Liver (tissue), 9 donors: ENCODE results near the gene CCDC110. TPM values are rescaled to one million over a fixed set of nuclear protein-coding genes. Genes with fewer than 3 reads are reported as not detected.

Experiments used
- DNase-seq: peaks from one replicate; pipeline ENCODE4 v3.0.0-alpha.2; 2017; ENCODE audit warnings: low spot score
- H3K27ac ChIP-seq, 2 donors: one replicate each; pipeline ENCODE4 v1.7.0; 2013; ENCODE audit warnings: inconsistent platforms in 2 of 2, low read length in 2 of 2, control low read depth in 1 of 2, low read depth in 1 of 2, mild to moderate bottlenecking in 1 of 2
- H3K27me3 ChIP-seq, 4 donors: one replicate each; pipeline versions ENCODE4 v1.6.1 to v1.7.0; 2013; ENCODE audit warnings: low read length in 3 of 4, inconsistent platforms in 1 of 4, mild to moderate bottlenecking in 1 of 4, moderate library complexity in 1 of 4; ENCODE audit not compliant: control insufficient read depth in 4 of 4, insufficient read depth in 4 of 4
- H3K36me3 ChIP-seq, 4 donors: one replicate each; pipeline versions ENCODE4 v1.6.1 to v1.7.0; 2013; ENCODE audit warnings: low read length in 3 of 4, mild to moderate bottlenecking in 3 of 4, low read depth in 1 of 4, moderate library complexity in 1 of 4; ENCODE audit not compliant: control insufficient read depth in 4 of 4, insufficient read depth in 3 of 4
- H3K4me1 ChIP-seq, 4 donors: one replicate each; pipeline versions ENCODE4 v1.6.1 to v1.7.0; 2013; ENCODE audit warnings: low read length in 3 of 4, mild to moderate bottlenecking in 3 of 4, moderate library complexity in 1 of 4; ENCODE audit not compliant: control insufficient read depth in 4 of 4, insufficient read depth in 4 of 4
- H3K4me3 ChIP-seq, 3 donors: one replicate each; pipeline versions ENCODE4 v1.6.1 to v1.7.0; 2013; ENCODE audit warnings: low read length in 3 of 3, control low read depth in 1 of 3, low read depth in 1 of 3, mild to moderate bottlenecking in 1 of 3
- H3K9ac ChIP-seq, 2 donors: one replicate each; pipeline ENCODE4 v1.7.0; 2013; ENCODE audit warnings: low read length in 2 of 2, mild to moderate bottlenecking in 2 of 2, moderate library complexity in 2 of 2, control low read depth in 1 of 2, low read depth in 1 of 2
- H3K9me3 ChIP-seq, 4 donors: one replicate each; pipeline versions ENCODE4 v1.6.1 to v1.7.0; 2013; ENCODE audit warnings: low read length in 3 of 4; ENCODE audit not compliant: control insufficient read depth in 4 of 4
- ATF3 ChIP-seq: IDR thresholded peaks from 2 replicates; pipeline ENCODE4 v1.6.1; 2016; ENCODE audit warnings: antibody characterized with exemption
- CTCF ChIP-seq: fragments of 150-350 bp; IDR thresholded peaks from 2 replicates; pipeline ENCODE4 v1.5.1; 2017; ENCODE audit warnings: improper control_type of control experiment, low read depth, low read length; ENCODE audit not compliant: missing input control
- EGR1 ChIP-seq, 2 donors: IDR thresholded peaks; 2 replicates each; pipeline ENCODE4 v1.6.1; 2016 to 2018; ENCODE audit warnings: antibody characterized with exemption in 2 of 2, low read depth in 2 of 2
- FOXA1 ChIP-seq: IDR thresholded peaks from 2 replicates; pipeline ENCODE4 v1.6.1; 2016; ENCODE audit warnings: antibody characterized with exemption
- FOXA2 ChIP-seq: IDR thresholded peaks from 2 replicates; pipeline ENCODE4 v1.6.1; 2016; ENCODE audit warnings: antibody characterized with exemption
- GABPA ChIP-seq, 2 donors: IDR thresholded peaks in 1 of 2; conservative IDR thresholded peaks in 1 of 2; 2 replicates each; pipeline ENCODE4 v1.6.1; 2016; ENCODE audit warnings: antibody characterized with exemption in 2 of 2, mild to moderate bottlenecking in 1 of 2, moderate library complexity in 1 of 2
- HNF4A ChIP-seq, 2 donors: conservative IDR thresholded peaks; 2 replicates each; pipeline ENCODE4 v1.6.1; 2016; ENCODE audit warnings: antibody characterized with exemption in 2 of 2, mild to moderate bottlenecking in 2 of 2
- HNF4G ChIP-seq: IDR thresholded peaks from 2 replicates; pipeline ENCODE4 v1.6.1; 2016; ENCODE audit warnings: antibody characterized with exemption
- JUND ChIP-seq, 2 donors: IDR thresholded peaks; 2 replicates each; pipeline ENCODE4 v1.6.1; 2016; ENCODE audit warnings: antibody characterized with exemption in 2 of 2
- NR2F2 ChIP-seq: IDR thresholded peaks from 2 replicates; pipeline ENCODE4 v1.6.1; 2016; ENCODE audit warnings: antibody characterized with exemption
- RAD21 ChIP-seq, 2 donors: IDR thresholded peaks; 2 replicates each; pipeline ENCODE4 v1.6.1; 2016; ENCODE audit warnings: antibody characterized with exemption in 2 of 2, mild to moderate bottlenecking in 2 of 2
- RXRA ChIP-seq, 2 donors: IDR thresholded peaks; 2 replicates each; pipeline ENCODE4 v1.6.1; 2017 to 2018; ENCODE audit warnings: antibody characterized with exemption in 2 of 2, mild to moderate bottlenecking in 1 of 2
- SP1 ChIP-seq: IDR thresholded peaks from 2 replicates; pipeline ENCODE4 v1.6.1; 2018; ENCODE audit warnings: antibody characterized with exemption, mild to moderate bottlenecking
- TAF1 ChIP-seq: conservative IDR thresholded peaks from 2 replicates; pipeline ENCODE4 v1.6.1; 2016; ENCODE audit warnings: antibody characterized with exemption, mild to moderate bottlenecking
- YY1 ChIP-seq: IDR thresholded peaks from 2 replicates; pipeline ENCODE4 v1.6.1; 2016; ENCODE audit warnings: antibody characterized with exemption, mild to moderate bottlenecking
- ZBTB33 ChIP-seq: IDR thresholded peaks from 2 replicates; pipeline ENCODE4 v1.6.1; 2016; ENCODE audit warnings: antibody characterized with exemption
- WGBS: extraction: QIAGEN DNeasy Blood & Tissue Kit; methylation state at CpG from one replicate; pipeline ENCODE4 v1.1.7; 2013; 5-methylcytosine and 5-hydroxymethylcytosine counted together
- polyA plus RNA-seq, 2 donors: library from polyadenylated mRNA; stranded (reverse) in 1 of 2; unstranded in 1 of 2; fragments of 200-250 nt in 1 of 2; fragments of >200 nt in 1 of 2; fragmentation: Nextera tagmentation in 1 of 2; extraction: Ambion mirVana in 1 of 2; gene quantifications; one replicate each; pipeline versions ENCODE4 v1.2.1 to v1.2.3, GENCODE V29; 2013 to 2015
- total RNA-seq, 2 donors: library from RNA; depleted of rRNA; stranded (reverse); fragments of >200 nt; gene quantifications; one replicate each; pipeline ENCODE4 v1.2.3, GENCODE V29; 2014
- TF ChIP-seq, protein P1 (sequence below): IDR thresholded peaks from 2 replicates; pipeline ENCODE4 v1.6.1; 2016; ENCODE audit warnings: antibody characterized with exemption
- TF ChIP-seq, protein P2 (sequence below): IDR thresholded peaks from 2 replicates; pipeline ENCODE4 v1.6.1; 2016; ENCODE audit warnings: antibody characterized with exemption, mild to moderate bottlenecking
- donor health status: healthy.
- donor health status: healthy.
- donor health status: healthy.
- donor health status: healthy.
- donor health status: healthy.

Gene CCDC110
- total and polyA plus RNA-seq, 4 donors: 0.45 to 1.5 (median 0.60) TPM; not detected in 1

- Histone ChIP-seq H3K36me3 (no peaks in the 10 kb centered on the region), H3K27ac (no peak overlapping the region), H3K9me3 (no peaks in the 10 kb centered on the region), H3K4me3 (no peak overlapping the region), H3K27me3 (no peaks in the 10 kb centered on the region), H3K4me1 (no peaks in the 10 kb centered on the region), H3K9ac (no peak overlapping the region)
- WGBS: 94% methylated on average over 8 of the region's 8 CpGs
- DNase-seq: no peak
- TF ChIP-seq ATF3 (no peak), JUND (IDR thresholded peaks at IDR 0.05) (no peak), FOXA1 (no peak), RXRA (IDR thresholded peaks at IDR 0.05) (no peak), CTCF (no peak), ZBTB33 (no peak), SP1 (no peak), NR2F2 (no peak), FOXA2 (no peak), HNF4A (conservative IDR thresholded peaks at IDR 0.05) (no peak), RAD21 (IDR thresholded peaks at IDR 0.05) (no peak), HNF4G (no peak)
- TF ChIP-seq, protein P1, sequence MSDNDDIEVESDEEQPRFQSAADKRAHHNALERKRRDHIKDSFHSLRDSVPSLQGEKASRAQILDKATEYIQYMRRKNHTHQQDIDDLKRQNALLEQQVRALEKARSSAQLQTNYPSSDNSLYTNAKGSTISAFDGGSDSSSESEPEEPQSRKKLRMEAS: no peak
Observed at GRCh38 chr4:185461565-185461964, 10.0 kb downstream of the CCDC110 start.

DNA sequence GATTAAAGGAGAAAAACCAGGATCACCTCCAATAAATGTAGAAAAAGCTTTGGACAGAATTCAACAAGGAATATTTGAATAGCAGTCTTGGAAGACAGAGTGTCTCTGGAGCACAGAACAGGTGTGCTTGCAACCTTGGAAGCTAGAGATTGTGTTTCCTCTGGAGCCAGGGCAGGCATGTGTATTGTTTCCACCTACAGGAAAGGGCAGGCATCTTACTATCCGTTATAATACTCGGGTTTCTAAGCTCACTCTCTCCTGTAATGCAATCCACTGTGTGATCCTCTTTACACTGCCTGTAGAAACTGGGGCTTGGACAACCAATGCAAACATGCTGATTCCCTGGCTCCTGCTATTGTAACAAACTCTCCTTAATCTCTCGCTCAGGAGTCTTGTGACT is 14.4 kb downstream of the CCDC110 start:
- Histone ChIP-seq H3K4me3 (no peak overlapping the region), H3K9ac (no peak overlapping the region), H3K27me3 (no peaks in the 10 kb centered on the region), H3K9me3 (no peaks in the 10 kb centered on the region), H3K36me3 (no peaks in the 10 kb centered on the region), H3K27ac (no peak overlapping the region), H3K4me1 (peaks cover 0 to 2% (median 0%) of the 10 kb centered on the region in 4 donors)
- 65% methylated on average over 3 of the region's 3 CpGs for WGBS
- TF ChIP-seq JUND (IDR thresholded peaks at IDR 0.05) (no peak), RAD21 (IDR thresholded peaks at IDR 0.05) (no peak), EGR1 (IDR thresholded peaks at IDR 0.05; ENCODE audit: low read depth in 2 of 2) (no peak), FOXA2 (no peak), ZBTB33 (no peak), HNF4A (conservative IDR thresholded peaks at IDR 0.05) (no peak), ATF3 (no peak), HNF4G (no peak), NR2F2 (no peak), SP1 (no peak), RXRA (IDR thresholded peaks at IDR 0.05) (no peak), TAF1 (no peak), CTCF (no peak), GABPA (IDR thresholded peaks at IDR 0.05 in 1 of 2, conservative IDR thresholded peaks at IDR 0.05 in 1 of 2) (no peak), FOXA1 (no peak), YY1 (no peak)
- TF ChIP-seq, protein P2, sequence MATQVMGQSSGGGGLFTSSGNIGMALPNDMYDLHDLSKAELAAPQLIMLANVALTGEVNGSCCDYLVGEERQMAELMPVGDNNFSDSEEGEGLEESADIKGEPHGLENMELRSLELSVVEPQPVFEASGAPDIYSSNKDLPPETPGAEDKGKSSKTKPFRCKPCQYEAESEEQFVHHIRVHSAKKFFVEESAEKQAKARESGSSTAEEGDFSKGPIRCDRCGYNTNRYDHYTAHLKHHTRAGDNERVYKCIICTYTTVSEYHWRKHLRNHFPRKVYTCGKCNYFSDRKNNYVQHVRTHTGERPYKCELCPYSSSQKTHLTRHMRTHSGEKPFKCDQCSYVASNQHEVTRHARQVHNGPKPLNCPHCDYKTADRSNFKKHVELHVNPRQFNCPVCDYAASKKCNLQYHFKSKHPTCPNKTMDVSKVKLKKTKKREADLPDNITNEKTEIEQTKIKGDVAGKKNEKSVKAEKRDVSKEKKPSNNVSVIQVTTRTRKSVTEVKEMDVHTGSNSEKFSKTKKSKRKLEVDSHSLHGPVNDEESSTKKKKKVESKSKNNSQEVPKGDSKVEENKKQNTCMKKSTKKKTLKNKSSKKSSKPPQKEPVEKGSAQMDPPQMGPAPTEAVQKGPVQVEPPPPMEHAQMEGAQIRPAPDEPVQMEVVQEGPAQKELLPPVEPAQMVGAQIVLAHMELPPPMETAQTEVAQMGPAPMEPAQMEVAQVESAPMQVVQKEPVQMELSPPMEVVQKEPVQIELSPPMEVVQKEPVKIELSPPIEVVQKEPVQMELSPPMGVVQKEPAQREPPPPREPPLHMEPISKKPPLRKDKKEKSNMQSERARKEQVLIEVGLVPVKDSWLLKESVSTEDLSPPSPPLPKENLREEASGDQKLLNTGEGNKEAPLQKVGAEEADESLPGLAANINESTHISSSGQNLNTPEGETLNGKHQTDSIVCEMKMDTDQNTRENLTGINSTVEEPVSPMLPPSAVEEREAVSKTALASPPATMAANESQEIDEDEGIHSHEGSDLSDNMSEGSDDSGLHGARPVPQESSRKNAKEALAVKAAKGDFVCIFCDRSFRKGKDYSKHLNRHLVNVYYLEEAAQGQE: no peak
- TF ChIP-seq, protein P1: no peak
- no peak for DNase-seq
